Vagina (tissue), 2 donors: ENCODE measurements around the gene RITA1.

Experiments
- CTCF ChIP-seq, 3 experiments: fragments of 450-650 bp in 2 of 3; fragments of 200-600 bp in 1 of 3; sonication (generic) in 1 of 3; IDR thresholded peaks; one replicate each; pipeline ENCODE4 v1.5.1; 2017 to 2019; ENCODE audit warnings: antibody characterized with exemption in 3 of 3, mild to moderate bottlenecking in 2 of 3, moderate library complexity in 2 of 3
- POLR2AphosphoS5 ChIP-seq, 2 donors: sonication (generic); formaldehyde crosslinking; IDR thresholded peaks; one replicate each; pipeline ENCODE4 v1.9.0; 2017; ENCODE audit warnings: antibody characterized with exemption in 2 of 2, mild to moderate bottlenecking in 2 of 2, low read depth in 1 of 2; ENCODE audit not compliant: insufficient read depth in 1 of 2

DNA sequence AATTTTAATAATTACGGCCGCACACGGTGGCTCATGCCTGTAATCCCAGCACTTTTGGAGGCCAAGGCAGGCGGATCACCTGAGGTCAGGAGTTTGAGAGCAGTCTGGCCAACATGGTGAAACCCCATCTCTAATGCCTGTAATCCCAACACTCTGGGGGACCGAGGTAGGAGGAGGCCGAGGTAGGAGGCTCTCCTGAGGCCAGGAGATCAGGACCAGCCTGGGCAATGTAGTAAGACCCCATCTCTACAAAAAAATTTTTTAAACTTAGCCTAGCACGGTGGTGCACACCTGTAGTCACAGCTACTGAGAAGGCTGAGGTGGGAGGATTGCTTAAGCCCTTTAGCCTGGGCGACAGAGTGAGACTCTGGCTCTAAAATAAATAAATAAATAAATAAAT is 41.6 kb upstream of the RITA1 start:
- TF ChIP-seq CTCF (IDR thresholded peaks at IDR 0.05) (no peak), POLR2AphosphoS5 (IDR thresholded peaks at IDR 0.05; ENCODE audit: insufficient read depth in 1 of 2, low read depth in 1 of 2) (no peak)
